ENCODE results near the gene MEIOSIN.
A peak's percentile ranks its signal among the peaks of the same experiment; 100 is the strongest.

Gene MEIOSIN

GRCh38 chr19:45780146-45780447, 46.9 kb downstream of the MEIOSIN start:
- Mint-ChIP-seq H3K27ac (no peak overlapping the region), H3K4me1 (peaks cover 23% of the 10 kb centered on the region), H3K4me3 (no peak overlapping the region), H3K27me3 (peaks cover 72% of the 10 kb centered on the region), H3K9me3 (no peaks in the 10 kb centered on the region)
- ATAC-seq (no peak), DNase-seq (no peak)

- Mint-ChIP-seq H3K9me3 (no peaks in the 10 kb centered on the region), H3K27me3 (peaks cover 72% of the 10 kb centered on the region), H3K27ac (no peak overlapping the region), H3K4me3 (no peak overlapping the region), H3K4me1 (peaks cover 23% of the 10 kb centered on the region)
- ATAC-seq (no peak), DNase-seq (no peak)
Measured at GRCh38 chr19:45780448-45781213, 47.4 kb downstream of the MEIOSIN start.

- ATAC-seq (no peak), DNase-seq (no peak)
- Mint-ChIP-seq H3K4me3 (no peak overlapping the region), H3K27ac (no peak overlapping the region), H3K27me3 (peaks cover 70% of the 10 kb centered on the region), H3K9me3 (no peaks in the 10 kb centered on the region), H3K4me1 (peaks cover 23% of the 10 kb centered on the region)
Measured at GRCh38 chr19:45781214-45782161, 48.2 kb downstream of the MEIOSIN start.

- Mint-ChIP-seq H3K4me1 (peaks cover 23% of the 10 kb centered on the region), H3K9me3 (no peaks in the 10 kb centered on the region), H3K4me3 (no peak within 1 kb of the TSS), H3K27ac (no peak within 1 kb of the TSS), H3K27me3 (peaks cover 63% of the 10 kb centered on the region)
- ATAC-seq: no peak
- DNase-seq: no peak
Measured at GRCh38 chr19:45782162-45782691, 49.0 kb downstream of the MEIOSIN start, which contains the start of gene DMPK. Gene DMPK, minus strand, starts transcription at chr19:45782490. Its CDS starts 138 bp downstream, at chr19:45782352.

DNA sequence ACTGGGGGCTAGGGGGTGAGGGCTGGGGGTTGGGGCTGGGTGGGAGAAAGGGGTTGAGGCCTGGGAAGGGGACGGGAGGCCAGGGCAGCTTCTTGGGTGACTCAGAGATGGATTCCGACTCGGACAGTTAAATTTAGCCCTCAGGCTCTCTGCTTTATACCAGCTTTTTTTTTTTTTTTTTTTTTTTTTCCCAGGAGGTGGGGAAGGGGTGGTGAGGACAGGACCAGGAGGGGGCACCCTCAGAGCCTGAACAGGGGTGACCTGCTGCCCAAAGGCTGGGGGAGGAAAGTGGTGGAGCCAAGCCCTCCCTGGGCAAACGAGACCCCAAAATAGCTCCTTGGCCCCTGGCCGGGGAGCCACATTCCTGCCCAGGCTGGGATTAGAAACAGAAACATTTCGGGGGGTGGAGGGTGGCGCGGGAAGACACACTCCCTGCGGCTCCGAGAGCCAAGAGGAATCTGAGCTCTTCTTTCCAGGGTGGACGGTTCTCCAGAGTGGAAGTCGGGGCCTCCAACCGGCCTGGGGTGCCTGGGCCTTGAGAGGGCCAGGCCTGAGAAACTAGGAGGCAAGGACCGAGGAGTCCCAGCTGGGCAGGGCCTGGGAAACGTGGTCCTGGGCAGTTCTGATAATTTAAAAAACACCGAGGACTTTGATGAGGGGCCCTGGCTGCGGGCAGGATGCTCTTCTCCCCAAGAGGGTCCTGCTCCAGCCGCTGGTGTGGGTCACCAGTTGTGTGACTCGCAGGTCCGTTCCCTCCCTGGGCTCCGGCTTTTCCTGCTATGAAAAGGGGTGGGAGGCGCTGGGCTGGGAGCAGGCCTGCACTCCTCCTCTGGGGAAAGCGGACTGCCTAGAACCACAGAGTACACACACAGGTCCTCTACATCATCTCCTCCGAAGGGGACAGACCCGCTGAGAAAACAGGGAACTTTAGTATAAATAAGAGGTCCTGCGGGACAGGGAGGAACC, 49.9 kb downstream of the MEIOSIN start:
- H3K9me3 Mint-ChIP-seq: no peaks in the 10 kb centered on the region
- H3K4me3 Mint-ChIP-seq: no peak overlapping the region
- DNase-seq: no peak
- H3K27me3 Mint-ChIP-seq: peaks cover 63% of the 10 kb centered on the region
- no peak overlapping the region for H3K27ac Mint-ChIP-seq
- H3K4me1 Mint-ChIP-seq: peaks cover 23% of the 10 kb centered on the region
- no peak for ATAC-seq

GRCh38 chr19:45784096-45784495, 50.9 kb downstream of the MEIOSIN start:
- Mint-ChIP-seq H3K9me3 (no peaks in the 10 kb centered on the region), H3K4me3 (no peak overlapping the region), H3K27ac (no peak overlapping the region), H3K27me3 (peaks cover 63% of the 10 kb centered on the region), H3K4me1 (peaks cover 13% of the 10 kb centered on the region)
- ATAC-seq: no peak
- no peak for DNase-seq

- Mint-ChIP-seq H3K9me3 (no peaks in the 10 kb centered on the region), H3K4me1 (peaks cover 3% of the 10 kb centered on the region), H3K27ac (no peak overlapping the region), H3K27me3 (peaks cover 57% of the 10 kb centered on the region), H3K4me3 (no peak overlapping the region)
- no peak for ATAC-seq
- no peak for DNase-seq
Measured at GRCh38 chr19:45785097-45785496, 51.9 kb downstream of the MEIOSIN start.

DNA sequence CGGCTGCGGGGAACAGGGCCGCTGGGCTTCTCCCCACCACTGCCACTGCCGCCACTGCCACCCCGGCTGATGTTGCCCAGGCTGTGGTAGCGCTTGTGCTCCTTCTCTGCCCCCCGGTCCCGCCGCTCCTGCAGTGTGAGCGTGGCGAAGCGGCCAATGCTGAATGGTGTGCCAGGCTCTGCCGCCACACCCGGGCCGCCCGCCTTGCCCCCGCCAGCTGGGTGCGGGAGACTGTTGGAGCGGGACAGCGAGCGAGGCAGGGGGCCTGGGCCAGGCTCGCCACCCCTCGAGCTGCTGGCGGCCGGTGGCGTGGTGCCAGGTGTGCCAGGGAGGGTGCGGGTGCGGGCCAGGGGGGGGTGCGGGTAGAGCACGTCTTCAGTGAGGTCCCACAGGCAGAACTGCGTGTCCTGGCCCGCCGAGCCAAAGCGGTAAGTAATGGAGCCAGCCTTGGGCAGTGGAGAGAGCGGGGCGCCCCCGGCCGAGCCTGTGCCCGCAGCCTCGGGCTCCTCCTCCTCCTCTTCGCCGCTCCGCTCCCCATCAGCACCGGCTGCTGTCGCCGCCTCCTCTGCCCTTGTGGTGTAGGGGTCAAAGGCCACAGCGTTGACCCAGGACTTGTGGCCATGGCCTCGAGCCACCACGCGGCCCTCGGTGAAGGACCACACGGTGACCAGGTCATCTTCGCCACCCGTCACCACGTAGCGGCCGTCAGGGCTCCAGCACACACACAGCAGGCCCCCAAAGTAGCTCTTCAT, 52.7 kb downstream of the MEIOSIN start:
- H3K4me1 Mint-ChIP-seq: peaks cover 7% of the 10 kb centered on the region
- H3K9me3 Mint-ChIP-seq: no peaks in the 10 kb centered on the region
- H3K4me3 Mint-ChIP-seq: no peak overlapping the region
- H3K27me3 Mint-ChIP-seq: peaks cover 48% of the 10 kb centered on the region
- DNase-seq (no peak), ATAC-seq (peak; percentile 11)
- H3K27ac Mint-ChIP-seq: no peak overlapping the region

DNA sequence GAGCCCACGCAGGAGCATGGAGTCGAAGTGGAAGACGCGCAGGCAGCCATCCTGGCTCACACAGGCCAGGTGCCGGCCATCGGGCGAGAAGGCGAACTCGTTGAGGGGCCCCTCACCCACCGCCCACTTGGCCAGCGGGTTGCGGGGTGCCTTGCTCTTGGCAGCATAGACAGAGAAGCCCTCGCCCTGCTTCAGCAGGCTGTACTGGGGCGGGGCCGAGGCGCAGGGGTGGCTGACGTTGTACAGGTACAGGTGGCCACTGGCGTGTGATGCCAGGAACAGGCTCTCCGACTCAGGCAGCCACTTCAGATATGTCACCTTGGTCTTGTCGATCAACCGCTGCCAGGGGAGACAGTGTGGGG, 53.3 kb downstream of the MEIOSIN start:
- H3K27me3 Mint-ChIP-seq: peaks cover 43% of the 10 kb centered on the region
- DNase-seq: no peak
- peaks cover 13% of the 10 kb centered on the region for H3K4me1 Mint-ChIP-seq
- no peak for ATAC-seq
- no peak overlapping the region for H3K4me3 Mint-ChIP-seq
- no peaks in the 10 kb centered on the region for H3K9me3 Mint-ChIP-seq
- no peak overlapping the region for H3K27ac Mint-ChIP-seq

GRCh38 chr19:45789035-45789786, 56.0 kb downstream of the MEIOSIN start:
- Mint-ChIP-seq H3K9me3 (no peaks in the 10 kb centered on the region), H3K4me3 (no peak overlapping the region), H3K4me1 (peaks cover 33% of the 10 kb centered on the region), H3K27me3 (peaks cover 36% of the 10 kb centered on the region), H3K27ac (no peak overlapping the region)
- ATAC-seq (no peak), DNase-seq (no peak)

GRCh38 chr19:45790942-45791341, 57.7 kb downstream of the MEIOSIN start:
- DNase-seq: peak in 1 of 2 donors; percentile 45

DNA sequence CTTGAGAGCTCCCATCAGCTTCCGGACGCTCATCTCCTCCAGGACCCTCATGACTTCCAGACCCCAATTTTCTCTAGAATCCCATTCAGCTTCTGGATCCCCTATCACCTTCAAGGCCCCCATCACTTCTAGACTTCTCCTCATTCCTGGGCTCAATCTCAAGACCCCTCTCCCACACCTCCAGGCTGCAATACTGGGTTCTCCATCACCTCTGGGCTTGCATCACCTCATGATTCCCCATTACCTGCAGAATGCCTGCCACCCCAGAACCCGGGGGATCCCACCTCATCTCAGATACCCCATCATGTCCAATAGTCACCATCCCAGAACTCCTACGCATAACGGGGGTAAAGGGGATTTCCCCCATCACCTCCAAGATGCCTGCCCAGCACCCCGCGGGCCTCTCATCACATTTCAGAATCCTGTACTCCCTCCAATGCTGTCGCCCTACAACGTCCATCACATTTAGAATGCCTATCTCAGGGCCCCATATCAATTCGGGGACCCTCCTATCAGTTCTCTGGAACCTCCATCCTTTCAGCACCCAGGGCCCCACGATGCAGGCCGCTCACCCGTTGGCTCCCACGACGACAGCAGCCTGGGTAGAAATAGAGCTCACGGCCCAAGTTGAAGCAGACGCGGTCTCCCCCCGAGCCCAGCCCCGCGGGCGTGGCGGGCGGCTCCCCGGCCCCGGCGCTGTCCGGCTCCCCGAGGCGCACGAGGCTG, 58.7 kb downstream of the MEIOSIN start:
- Mint-ChIP-seq H3K9me3 (no peaks in the 10 kb centered on the region), H3K27me3 (peaks cover 63% of the 10 kb centered on the region), H3K27ac (peak overlapping the region; percentile 83 to 93), H3K4me3 (peak overlapping the region; percentile 90 to 99), H3K4me1 (peaks cover 33% of the 10 kb centered on the region)
- ATAC-seq: peak; percentile 42
- DNase-seq: peak; percentile 42 to 43

More at GRCh38 chr19:45790942-45791341, 57.7 kb downstream of the MEIOSIN start:
- no peak overlapping the region for H3K27ac Mint-ChIP-seq
- peak overlapping the region; percentile 90 to 99 for H3K4me3 Mint-ChIP-seq
- peak; percentile 40 for ATAC-seq
- H3K4me1 Mint-ChIP-seq: peaks cover 33% of the 10 kb centered on the region
- H3K9me3 Mint-ChIP-seq: no peaks in the 10 kb centered on the region
- H3K27me3 Mint-ChIP-seq: peaks cover 53% of the 10 kb centered on the region

DNA sequence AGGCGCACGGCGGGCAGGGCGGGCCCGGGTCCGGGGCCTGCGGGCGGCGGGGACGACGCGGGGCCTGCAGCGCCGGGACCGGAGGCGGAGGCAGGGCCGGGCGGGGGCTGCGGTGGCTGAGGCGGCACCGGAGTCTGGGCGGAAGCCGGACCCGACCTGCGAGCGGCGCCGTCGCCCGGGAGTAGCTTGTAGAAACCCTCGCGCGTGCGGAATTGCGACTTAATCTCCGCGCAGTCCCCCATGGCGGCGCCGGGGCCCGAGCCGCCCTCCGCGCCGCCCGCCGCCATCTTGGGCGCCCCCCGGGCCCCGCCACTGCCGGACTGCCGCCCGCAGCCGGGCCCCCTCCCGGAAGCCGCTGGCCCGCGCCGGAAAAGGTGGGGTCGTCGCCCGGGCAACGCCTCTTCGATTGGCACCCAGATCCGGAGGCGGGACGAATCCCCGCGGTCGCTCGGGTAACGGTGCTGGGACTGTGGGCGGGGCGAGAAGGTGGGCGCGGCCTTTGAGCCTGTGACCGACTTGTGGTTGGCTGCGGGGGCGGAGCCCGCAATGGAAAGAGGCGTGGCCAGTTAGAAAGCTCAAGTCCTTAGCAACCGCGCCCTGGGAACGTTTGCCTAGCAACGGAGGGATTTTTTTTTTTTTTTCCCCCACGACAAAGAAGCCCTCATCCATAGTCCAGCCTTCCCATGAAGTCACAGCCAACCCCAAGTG, 59.4 kb downstream of the MEIOSIN start, which contains the start of gene DMWD:
TSS of gene DMWD (minus strand) at position 376 of the 708 bp plus-strand sequence. CDS start at position 287, 89 bp downstream.
- peaks cover 33% of the 10 kb centered on the region for H3K4me1 Mint-ChIP-seq
- H3K4me3 Mint-ChIP-seq: peak within 1 kb of the TSS; percentile 90 to 99
- H3K27me3 Mint-ChIP-seq: peaks cover 65% of the 10 kb centered on the region
- no peaks in the 10 kb centered on the region for H3K9me3 Mint-ChIP-seq
- ATAC-seq: peak; percentile 92
- DNase-seq: peak; percentile 99
- H3K27ac Mint-ChIP-seq: peak within 1 kb of the TSS; percentile 83 to 93
